Measurements from ENCODE around the gene B3GNT8. TPM values are rescaled to one million over a fixed set of nuclear protein-coding genes. Genes with fewer than 3 reads are reported as not detected.

B3GNT8 gene
- polyA plus RNA-seq, 1 donor from 2014 or later, result not detected

DNA sequence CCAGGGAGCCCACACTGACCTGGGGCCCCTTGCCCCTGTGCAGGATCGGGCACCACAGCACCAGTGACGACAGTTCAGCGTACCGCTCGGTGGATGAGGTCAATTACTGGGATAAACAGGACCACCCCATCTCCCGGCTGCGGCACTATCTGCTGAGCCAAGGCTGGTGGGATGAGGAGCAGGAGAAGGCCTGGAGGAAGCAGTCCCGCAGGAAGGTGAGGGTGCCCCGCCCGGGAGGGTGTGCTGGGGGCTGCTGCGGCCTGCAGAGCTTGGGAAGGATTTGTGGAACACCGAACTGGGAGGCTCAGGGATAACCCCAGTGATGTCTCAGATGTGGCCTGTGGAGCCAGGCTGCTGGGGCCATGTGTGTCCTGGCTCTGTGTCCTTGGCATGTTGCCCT is 4.2 kb downstream of the B3GNT8 start:
- no peak overlapping the region for H2AFZ ChIP-seq (ENCODE audit: low read depth, low read length)
- no peaks in the 10 kb centered on the region for H3F3A ChIP-seq (ENCODE audit: insufficient read depth, low read length, poor library complexity, severe bottlenecking)
- no peaks in the 10 kb centered on the region for H4K20me1 ChIP-seq (ENCODE audit: insufficient read depth)
- H3K4me2 ChIP-seq (ENCODE audit: low read length), result no peak overlapping the region
- no peaks in the 10 kb centered on the region for H3K9me3 ChIP-seq (ENCODE audit: low read length)
- H3K9ac ChIP-seq (ENCODE audit: low read length), result no peak overlapping the region
- no peaks in the 10 kb centered on the region for H3K79me2 ChIP-seq (replicated peaks; ENCODE audit: insufficient read depth, low read length)
- peaks cover 3% of the 10 kb centered on the region for H3K36me3 ChIP-seq (ENCODE audit: insufficient read depth, low read length)
- H3K4me3 ChIP-seq (ENCODE audit: low read length), result no peak overlapping the region
- H3K27ac ChIP-seq (ENCODE audit: low read length), result no peak overlapping the region
- H3K27me3 ChIP-seq (ENCODE audit: insufficient read depth, low read depth, low read length), result no peaks in the 10 kb centered on the region
- no peaks in the 10 kb centered on the region for H3K9me2 ChIP-seq (ENCODE audit: insufficient read depth, low read length)
- TF ChIP-seq, protein P1, sequence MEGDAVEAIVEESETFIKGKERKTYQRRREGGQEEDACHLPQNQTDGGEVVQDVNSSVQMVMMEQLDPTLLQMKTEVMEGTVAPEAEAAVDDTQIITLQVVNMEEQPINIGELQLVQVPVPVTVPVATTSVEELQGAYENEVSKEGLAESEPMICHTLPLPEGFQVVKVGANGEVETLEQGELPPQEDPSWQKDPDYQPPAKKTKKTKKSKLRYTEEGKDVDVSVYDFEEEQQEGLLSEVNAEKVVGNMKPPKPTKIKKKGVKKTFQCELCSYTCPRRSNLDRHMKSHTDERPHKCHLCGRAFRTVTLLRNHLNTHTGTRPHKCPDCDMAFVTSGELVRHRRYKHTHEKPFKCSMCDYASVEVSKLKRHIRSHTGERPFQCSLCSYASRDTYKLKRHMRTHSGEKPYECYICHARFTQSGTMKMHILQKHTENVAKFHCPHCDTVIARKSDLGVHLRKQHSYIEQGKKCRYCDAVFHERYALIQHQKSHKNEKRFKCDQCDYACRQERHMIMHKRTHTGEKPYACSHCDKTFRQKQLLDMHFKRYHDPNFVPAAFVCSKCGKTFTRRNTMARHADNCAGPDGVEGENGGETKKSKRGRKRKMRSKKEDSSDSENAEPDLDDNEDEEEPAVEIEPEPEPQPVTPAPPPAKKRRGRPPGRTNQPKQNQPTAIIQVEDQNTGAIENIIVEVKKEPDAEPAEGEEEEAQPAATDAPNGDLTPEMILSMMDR (IDR thresholded peaks at IDR 0.05; ENCODE audit: poor library complexity, severe bottlenecking), result no peak

DNA sequence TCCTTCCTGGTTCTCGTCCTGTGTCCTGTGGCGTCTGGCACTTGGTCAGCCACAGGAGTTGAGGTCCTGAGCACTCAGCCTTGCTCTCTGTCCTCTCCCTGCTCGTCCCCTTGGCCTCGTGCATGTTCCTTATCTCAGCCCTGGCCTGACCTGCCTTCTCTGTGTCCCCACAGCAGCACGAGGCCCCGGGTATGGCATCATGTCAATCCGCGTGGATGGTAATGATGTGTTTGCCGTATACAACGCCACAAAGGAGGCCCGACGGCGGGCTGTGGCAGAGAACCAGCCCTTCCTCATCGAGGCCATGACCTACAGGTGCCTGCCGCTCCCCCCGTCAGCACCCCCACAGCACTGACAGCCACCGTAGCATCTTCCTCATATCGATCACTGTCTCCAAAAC is 4.7 kb downstream of the B3GNT8 start:
- Histone ChIP-seq H3K9me3 (ENCODE audit: low read length) (no peaks in the 10 kb centered on the region), H3K9ac (ENCODE audit: low read length) (no peak overlapping the region), H3K9me2 (ENCODE audit: insufficient read depth, low read length) (no peaks in the 10 kb centered on the region), H3K4me2 (ENCODE audit: low read length) (no peak overlapping the region), H3K4me3 (ENCODE audit: low read length) (no peak overlapping the region), H3K27ac (ENCODE audit: low read length) (no peak overlapping the region), H3K27me3 (ENCODE audit: insufficient read depth, low read depth, low read length) (no peaks in the 10 kb centered on the region), H4K20me1 (ENCODE audit: insufficient read depth) (no peaks in the 10 kb centered on the region), H3F3A (ENCODE audit: insufficient read depth, low read length, poor library complexity, severe bottlenecking) (no peaks in the 10 kb centered on the region), H2AFZ (ENCODE audit: low read depth, low read length) (no peak overlapping the region), H3K79me2 (replicated peaks; ENCODE audit: insufficient read depth, low read length) (no peaks in the 10 kb centered on the region), H3K36me3 (ENCODE audit: insufficient read depth, low read length) (peaks cover 3% of the 10 kb centered on the region)
- TF ChIP-seq MXI1 (conservative IDR thresholded peaks at IDR 0.05; ENCODE audit: poor library complexity, severe bottlenecking) (no peak), RAD21 (conservative IDR thresholded peaks at IDR 0.05) (no peak), POLR2AphosphoS5 (IDR thresholded peaks at IDR 0.05) (no peak), EP300 (conservative IDR thresholded peaks at IDR 0.05; ENCODE audit: poor library complexity, severe bottlenecking) (no peak), SMC3 (conservative IDR thresholded peaks at IDR 0.05; ENCODE audit: poor library complexity) (no peak), EZH2 (IDR thresholded peaks at IDR 0.05; ENCODE audit: borderline replicate concordance, insufficient read depth, low read length, poor library complexity, severe bottlenecking) (no peak), TAF1 (IDR thresholded peaks at IDR 0.05; ENCODE audit: low read depth) (no peak)
- TF ChIP-seq, protein P2, sequence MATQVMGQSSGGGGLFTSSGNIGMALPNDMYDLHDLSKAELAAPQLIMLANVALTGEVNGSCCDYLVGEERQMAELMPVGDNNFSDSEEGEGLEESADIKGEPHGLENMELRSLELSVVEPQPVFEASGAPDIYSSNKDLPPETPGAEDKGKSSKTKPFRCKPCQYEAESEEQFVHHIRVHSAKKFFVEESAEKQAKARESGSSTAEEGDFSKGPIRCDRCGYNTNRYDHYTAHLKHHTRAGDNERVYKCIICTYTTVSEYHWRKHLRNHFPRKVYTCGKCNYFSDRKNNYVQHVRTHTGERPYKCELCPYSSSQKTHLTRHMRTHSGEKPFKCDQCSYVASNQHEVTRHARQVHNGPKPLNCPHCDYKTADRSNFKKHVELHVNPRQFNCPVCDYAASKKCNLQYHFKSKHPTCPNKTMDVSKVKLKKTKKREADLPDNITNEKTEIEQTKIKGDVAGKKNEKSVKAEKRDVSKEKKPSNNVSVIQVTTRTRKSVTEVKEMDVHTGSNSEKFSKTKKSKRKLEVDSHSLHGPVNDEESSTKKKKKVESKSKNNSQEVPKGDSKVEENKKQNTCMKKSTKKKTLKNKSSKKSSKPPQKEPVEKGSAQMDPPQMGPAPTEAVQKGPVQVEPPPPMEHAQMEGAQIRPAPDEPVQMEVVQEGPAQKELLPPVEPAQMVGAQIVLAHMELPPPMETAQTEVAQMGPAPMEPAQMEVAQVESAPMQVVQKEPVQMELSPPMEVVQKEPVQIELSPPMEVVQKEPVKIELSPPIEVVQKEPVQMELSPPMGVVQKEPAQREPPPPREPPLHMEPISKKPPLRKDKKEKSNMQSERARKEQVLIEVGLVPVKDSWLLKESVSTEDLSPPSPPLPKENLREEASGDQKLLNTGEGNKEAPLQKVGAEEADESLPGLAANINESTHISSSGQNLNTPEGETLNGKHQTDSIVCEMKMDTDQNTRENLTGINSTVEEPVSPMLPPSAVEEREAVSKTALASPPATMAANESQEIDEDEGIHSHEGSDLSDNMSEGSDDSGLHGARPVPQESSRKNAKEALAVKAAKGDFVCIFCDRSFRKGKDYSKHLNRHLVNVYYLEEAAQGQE (IDR thresholded peaks at IDR 0.05; ENCODE audit: borderline replicate concordance), result no peak
- TF ChIP-seq, protein P1 (IDR thresholded peaks at IDR 0.05; ENCODE audit: poor library complexity, severe bottlenecking), result no peak

Measured in neural cell (in vitro differentiated cells).